WTC11 (cell line): ENCODE measurements around the gene TYSND1. TPM values are rescaled to one million over a fixed set of nuclear protein-coding genes. Genes with fewer than 3 reads are reported as not detected.

Experiments used
- ATAC-seq: fragments of 200-7000 bp; cut with Tn5 transposase; 2 replicates; pipeline ENCODE4 v1.10.0; 2021; ENCODE audit warnings: mild to moderate bottlenecking, moderate library complexity
- CTCF ChIA-PET: fragments of 300-600 bp; sonication (Branson Sonifier 250); formaldehyde crosslinking; loops from one replicate; lab custom pipeline; 2021; ENCODE audit warnings: antibody characterized with exemption; lab: Charles Lee
- POLR2A ChIA-PET: fragments of 350-600 bp; sonication (Branson Sonifier 250); formaldehyde crosslinking; loops from one replicate; lab custom pipeline; 2021; ENCODE audit warnings: antibody characterized with exemption; lab: Charles Lee
- DNase-seq: peaks from one replicate; pipeline ENCODE4 v3.0.0; 2021; ENCODE audit warnings: low spot score
- H3K27ac Mint-ChIP-seq: 2 replicates; pipeline ENCODE4 v1.8.0; 2021; ENCODE audit warnings: mixed read lengths
- H3K27me3 Mint-ChIP-seq: 2 replicates; pipeline ENCODE4 v1.8.0; 2021; ENCODE audit warnings: low read depth, mild to moderate bottlenecking, moderate library complexity, mixed read lengths
- H3K36me3 Mint-ChIP-seq: 2 replicates; pipeline ENCODE4 v1.8.0; 2021; ENCODE audit warnings: mixed read lengths
- H3K4me1 Mint-ChIP-seq: 2 replicates; pipeline ENCODE4 v1.8.0; 2022; ENCODE audit warnings: mixed read lengths
- H3K4me3 Mint-ChIP-seq: 2 replicates; pipeline ENCODE4 v1.8.0; 2021; ENCODE audit warnings: mild to moderate bottlenecking, moderate library complexity, mixed read lengths
- H3K9me3 Mint-ChIP-seq: 2 replicates; pipeline ENCODE4 v1.8.0; 2021; ENCODE audit warnings: mixed read lengths
- ATF1 ChIP-seq: sonication (generic); formaldehyde crosslinking; IDR thresholded peaks from 2 replicates; pipeline ENCODE4 v1.8.1; 2023; ENCODE audit warnings: mild to moderate bottlenecking, moderate library complexity, missing genetic modification reagents
- CREB1 ChIP-seq: sonication (generic); formaldehyde crosslinking; IDR thresholded peaks from 2 replicates; pipeline ENCODE4 v1.8.0; 2023; ENCODE audit warnings: mild to moderate bottlenecking, missing genetic modification reagents
- CREM ChIP-seq: sonication (generic); formaldehyde crosslinking; IDR thresholded peaks from 2 replicates; pipeline ENCODE4 v1.8.1; 2022; ENCODE audit warnings: mild to moderate bottlenecking, missing genetic modification reagents, moderate library complexity
- ESRRA ChIP-seq: sonication (generic); formaldehyde crosslinking; IDR thresholded peaks from 2 replicates; pipeline ENCODE4 v1.8.1; 2022; ENCODE audit warnings: mild to moderate bottlenecking, missing genetic modification reagents, borderline replicate concordance
- ETV6 ChIP-seq: sonication (generic); formaldehyde crosslinking; IDR thresholded peaks from 2 replicates; pipeline ENCODE4 v1.8.1; 2022; ENCODE audit warnings: mild to moderate bottlenecking, missing genetic modification reagents
- GRHL2 ChIP-seq: fragments of 250-450 bp; sonication (Bioruptor Pico); IDR thresholded peaks from 2 replicates; pipeline ENCODE4 v1.8.0; 2022; ENCODE audit warnings: mild to moderate bottlenecking, moderate library complexity; ENCODE audit not compliant: insufficient replicate concordance, severe bottlenecking
- NR2C2 ChIP-seq: sonication (generic); formaldehyde crosslinking; IDR thresholded peaks from 2 replicates; pipeline ENCODE4 v1.8.0; 2022; ENCODE audit warnings: mild to moderate bottlenecking, missing genetic modification reagents
- RELA ChIP-seq: sonication (generic); formaldehyde crosslinking; IDR thresholded peaks from 2 replicates; pipeline ENCODE4 v1.8.1; 2022; ENCODE audit warnings: missing genetic modification reagents, mild to moderate bottlenecking, borderline replicate concordance
- RORB ChIP-seq: fragments of 250-450 bp; sonication (Bioruptor Pico); IDR thresholded peaks from 2 replicates; pipeline ENCODE4 v1.9.0; 2021; ENCODE audit warnings: mild to moderate bottlenecking
- SMAD3 ChIP-seq: sonication (generic); formaldehyde crosslinking; IDR thresholded peaks from 2 replicates; pipeline ENCODE4 v1.8.0; 2022; ENCODE audit warnings: missing genetic modification reagents, mild to moderate bottlenecking, borderline replicate concordance
- SOX15 ChIP-seq: fragments of 250-450 bp; sonication (Bioruptor Pico); IDR thresholded peaks from 2 replicates; pipeline ENCODE4 v1.9.0; 2021; ENCODE audit warnings: mild to moderate bottlenecking
- ZNF263 ChIP-seq: sonication (generic); formaldehyde crosslinking; IDR thresholded peaks from 2 replicates; pipeline ENCODE4 v1.8.1; 2022; ENCODE audit warnings: low read depth, mild to moderate bottlenecking, moderate library complexity, missing genetic modification reagents
- ZNF671 ChIP-seq: fragments of 250-450 bp; sonication (Bioruptor Pico); IDR thresholded peaks from 2 replicates; pipeline ENCODE4 v1.8.0; 2021; ENCODE audit warnings: mild to moderate bottlenecking
- total RNA-seq: library from RNA; stranded (reverse); gene quantifications from 3 replicates; pipeline ENCODE4 v1.2.3, GENCODE V29; 2021
- TF ChIP-seq, protein P1 (sequence below): sonication (generic); formaldehyde crosslinking; IDR thresholded peaks from 2 replicates; pipeline ENCODE4 v1.8.1; 2022; ENCODE audit warnings: mild to moderate bottlenecking, missing genetic modification reagents, moderate library complexity, borderline replicate concordance
- TF ChIP-seq, protein P2 (sequence below): sonication (generic); formaldehyde crosslinking; IDR thresholded peaks from 2 replicates; pipeline ENCODE4 v1.8.1; 2022; ENCODE audit warnings: missing genetic modification reagents, borderline replicate concordance
- TF ChIP-seq, protein P3 (sequence below): fragments of 250-450 bp; sonication (Bioruptor Pico); conservative IDR thresholded peaks from 2 replicates; pipeline ENCODE4 v1.9.0; 2021; ENCODE audit warnings: mild to moderate bottlenecking
- TF ChIP-seq, protein P4 (sequence below): fragments of 250-450 bp; sonication (Bioruptor Pico); IDR thresholded peaks from 2 replicates; pipeline ENCODE4 v1.9.0; 2021; ENCODE audit warnings: mild to moderate bottlenecking, borderline replicate concordance
- TF ChIP-seq, protein P5 (sequence below): fragments of 250-450 bp; sonication (Bioruptor Pico); IDR thresholded peaks from 2 replicates; pipeline ENCODE4 v1.9.0; 2021; ENCODE audit warnings: mild to moderate bottlenecking

TYSND1 gene
- total RNA-seq, 1 experiment from 2014 or later, result 18.9 TPM

DNA sequence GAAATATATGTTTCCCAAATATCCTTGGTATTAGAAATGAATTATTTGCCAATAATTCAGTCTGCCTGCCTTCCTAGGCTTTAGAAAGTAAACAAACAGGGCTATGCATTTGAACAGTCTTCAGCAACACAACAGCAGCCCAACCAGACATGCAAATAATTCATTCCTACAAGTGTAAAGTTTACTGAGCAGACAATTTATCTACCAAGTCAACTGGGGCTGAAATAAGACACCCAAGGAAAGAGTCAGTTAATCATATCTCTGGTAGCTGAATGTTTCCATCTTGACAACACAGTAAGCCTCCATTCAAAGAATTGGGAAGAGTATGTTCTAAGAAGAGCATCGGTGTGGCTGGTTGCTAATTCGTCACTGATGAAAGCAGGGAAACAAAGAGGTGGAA is 52.2 kb downstream of the TYSND1 start:
- H3K9me3 Mint-ChIP-seq, result no peaks in the 10 kb centered on the region
- DNase-seq (no peak), ATAC-seq (no peak)
- no peak overlapping the region for H3K4me3 Mint-ChIP-seq
- ChIA-PET CTCF (interaction anchor here (0.6 to 2.6 kb wide), 6 partner anchors 10 to 179 kb away, joined by 3 to 12 read pairs (median 4); partner anchors contain the start of gene MACROH2A2), POLR2A (no interaction called here)
- H3K4me1 Mint-ChIP-seq, result no peaks in the 10 kb centered on the region
- H3K27me3 Mint-ChIP-seq, result no peaks in the 10 kb centered on the region
- no peak overlapping the region for H3K27ac Mint-ChIP-seq
- peaks cover 26% of the 10 kb centered on the region for H3K36me3 Mint-ChIP-seq
- TF ChIP-seq RORB, result no peak
- no peak for TF ChIP-seq ZNF263
- no peak for TF ChIP-seq ETV6 (CRISPR knock-in tag)
- no peak for TF ChIP-seq ESRRA
- TF ChIP-seq, protein P1, sequence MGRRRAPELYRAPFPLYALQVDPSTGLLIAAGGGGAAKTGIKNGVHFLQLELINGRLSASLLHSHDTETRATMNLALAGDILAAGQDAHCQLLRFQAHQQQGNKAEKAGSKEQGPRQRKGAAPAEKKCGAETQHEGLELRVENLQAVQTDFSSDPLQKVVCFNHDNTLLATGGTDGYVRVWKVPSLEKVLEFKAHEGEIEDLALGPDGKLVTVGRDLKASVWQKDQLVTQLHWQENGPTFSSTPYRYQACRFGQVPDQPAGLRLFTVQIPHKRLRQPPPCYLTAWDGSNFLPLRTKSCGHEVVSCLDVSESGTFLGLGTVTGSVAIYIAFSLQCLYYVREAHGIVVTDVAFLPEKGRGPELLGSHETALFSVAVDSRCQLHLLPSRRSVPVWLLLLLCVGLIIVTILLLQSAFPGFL (CRISPR knock-in tag), result no peak
- TF ChIP-seq SMAD3 (CRISPR knock-in tag), result no peak
- TF ChIP-seq ZNF671 (CRISPR knock-in tag), result no peak
- no peak for TF ChIP-seq SOX15 (CRISPR knock-in tag)
- TF ChIP-seq CREB1 (CRISPR knock-in tag), result no peak
- TF ChIP-seq, protein P2, sequence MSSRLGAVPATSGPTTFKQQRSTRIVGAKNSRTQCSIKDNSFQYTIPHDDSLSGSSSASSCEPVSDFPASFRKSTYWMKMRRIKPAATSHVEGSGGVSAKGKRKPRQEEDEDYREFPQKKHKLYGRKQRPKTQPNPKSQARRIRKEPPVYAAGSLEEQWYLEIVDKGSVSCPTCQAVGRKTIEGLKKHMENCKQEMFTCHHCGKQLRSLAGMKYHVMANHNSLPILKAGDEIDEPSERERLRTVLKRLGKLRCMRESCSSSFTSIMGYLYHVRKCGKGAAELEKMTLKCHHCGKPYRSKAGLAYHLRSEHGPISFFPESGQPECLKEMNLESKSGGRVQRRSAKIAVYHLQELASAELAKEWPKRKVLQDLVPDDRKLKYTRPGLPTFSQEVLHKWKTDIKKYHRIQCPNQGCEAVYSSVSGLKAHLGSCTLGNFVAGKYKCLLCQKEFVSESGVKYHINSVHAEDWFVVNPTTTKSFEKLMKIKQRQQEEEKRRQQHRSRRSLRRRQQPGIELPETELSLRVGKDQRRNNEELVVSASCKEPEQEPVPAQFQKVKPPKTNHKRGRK (CRISPR knock-in tag), result no peak
- no peak for TF ChIP-seq NR2C2 (CRISPR knock-in tag)
- no peak for TF ChIP-seq ATF1 (CRISPR knock-in tag)
- TF ChIP-seq, protein P3, sequence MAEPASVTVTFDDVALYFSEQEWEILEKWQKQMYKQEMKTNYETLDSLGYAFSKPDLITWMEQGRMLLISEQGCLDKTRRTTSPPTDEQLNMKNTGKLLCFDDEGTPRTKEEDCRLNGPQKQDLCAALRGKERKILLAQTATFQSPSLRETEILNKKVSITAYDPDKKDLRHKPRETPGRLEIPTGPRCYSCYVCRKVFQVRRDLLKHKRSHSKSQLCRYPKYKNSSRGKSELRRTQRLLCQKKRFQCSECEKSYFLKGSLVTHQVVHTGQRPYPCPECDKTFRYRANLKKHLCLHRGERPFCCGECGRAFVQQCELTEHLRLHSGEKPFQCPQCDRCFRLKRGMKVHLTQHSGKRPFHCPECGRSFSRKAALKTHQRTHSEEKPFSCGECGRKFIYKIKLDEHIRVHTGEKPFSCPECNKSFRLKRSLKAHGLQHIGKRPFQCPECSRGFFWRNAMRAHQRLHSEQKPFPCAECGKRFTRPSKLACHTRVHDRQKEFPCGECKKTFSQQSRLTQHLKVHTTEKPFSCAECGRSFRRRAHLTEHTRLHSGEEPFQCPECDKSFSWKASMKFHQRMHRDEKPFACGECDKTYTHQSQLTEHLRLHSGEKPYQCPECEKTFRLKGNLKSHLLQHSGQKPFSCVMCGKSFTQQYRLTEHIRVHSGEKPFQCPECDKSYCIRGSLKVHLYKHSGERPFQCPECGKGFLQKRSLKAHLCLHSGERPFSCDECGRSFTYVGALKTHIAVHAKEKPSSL, result no peak
- no peak for TF ChIP-seq GRHL2 (CRISPR knock-in tag)
- TF ChIP-seq, protein P4, sequence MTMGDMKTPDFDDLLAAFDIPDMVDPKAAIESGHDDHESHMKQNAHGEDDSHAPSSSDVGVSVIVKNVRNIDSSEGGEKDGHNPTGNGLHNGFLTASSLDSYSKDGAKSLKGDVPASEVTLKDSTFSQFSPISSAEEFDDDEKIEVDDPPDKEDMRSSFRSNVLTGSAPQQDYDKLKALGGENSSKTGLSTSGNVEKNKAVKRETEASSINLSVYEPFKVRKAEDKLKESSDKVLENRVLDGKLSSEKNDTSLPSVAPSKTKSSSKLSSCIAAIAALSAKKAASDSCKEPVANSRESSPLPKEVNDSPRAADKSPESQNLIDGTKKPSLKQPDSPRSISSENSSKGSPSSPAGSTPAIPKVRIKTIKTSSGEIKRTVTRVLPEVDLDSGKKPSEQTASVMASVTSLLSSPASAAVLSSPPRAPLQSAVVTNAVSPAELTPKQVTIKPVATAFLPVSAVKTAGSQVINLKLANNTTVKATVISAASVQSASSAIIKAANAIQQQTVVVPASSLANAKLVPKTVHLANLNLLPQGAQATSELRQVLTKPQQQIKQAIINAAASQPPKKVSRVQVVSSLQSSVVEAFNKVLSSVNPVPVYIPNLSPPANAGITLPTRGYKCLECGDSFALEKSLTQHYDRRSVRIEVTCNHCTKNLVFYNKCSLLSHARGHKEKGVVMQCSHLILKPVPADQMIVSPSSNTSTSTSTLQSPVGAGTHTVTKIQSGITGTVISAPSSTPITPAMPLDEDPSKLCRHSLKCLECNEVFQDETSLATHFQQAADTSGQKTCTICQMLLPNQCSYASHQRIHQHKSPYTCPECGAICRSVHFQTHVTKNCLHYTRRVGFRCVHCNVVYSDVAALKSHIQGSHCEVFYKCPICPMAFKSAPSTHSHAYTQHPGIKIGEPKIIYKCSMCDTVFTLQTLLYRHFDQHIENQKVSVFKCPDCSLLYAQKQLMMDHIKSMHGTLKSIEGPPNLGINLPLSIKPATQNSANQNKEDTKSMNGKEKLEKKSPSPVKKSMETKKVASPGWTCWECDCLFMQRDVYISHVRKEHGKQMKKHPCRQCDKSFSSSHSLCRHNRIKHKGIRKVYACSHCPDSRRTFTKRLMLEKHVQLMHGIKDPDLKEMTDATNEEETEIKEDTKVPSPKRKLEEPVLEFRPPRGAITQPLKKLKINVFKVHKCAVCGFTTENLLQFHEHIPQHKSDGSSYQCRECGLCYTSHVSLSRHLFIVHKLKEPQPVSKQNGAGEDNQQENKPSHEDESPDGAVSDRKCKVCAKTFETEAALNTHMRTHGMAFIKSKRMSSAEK, result no peak
- TF ChIP-seq CREM (CRISPR knock-in tag), result no peak
- TF ChIP-seq RELA (CRISPR knock-in tag), result no peak
- TF ChIP-seq, protein P5, sequence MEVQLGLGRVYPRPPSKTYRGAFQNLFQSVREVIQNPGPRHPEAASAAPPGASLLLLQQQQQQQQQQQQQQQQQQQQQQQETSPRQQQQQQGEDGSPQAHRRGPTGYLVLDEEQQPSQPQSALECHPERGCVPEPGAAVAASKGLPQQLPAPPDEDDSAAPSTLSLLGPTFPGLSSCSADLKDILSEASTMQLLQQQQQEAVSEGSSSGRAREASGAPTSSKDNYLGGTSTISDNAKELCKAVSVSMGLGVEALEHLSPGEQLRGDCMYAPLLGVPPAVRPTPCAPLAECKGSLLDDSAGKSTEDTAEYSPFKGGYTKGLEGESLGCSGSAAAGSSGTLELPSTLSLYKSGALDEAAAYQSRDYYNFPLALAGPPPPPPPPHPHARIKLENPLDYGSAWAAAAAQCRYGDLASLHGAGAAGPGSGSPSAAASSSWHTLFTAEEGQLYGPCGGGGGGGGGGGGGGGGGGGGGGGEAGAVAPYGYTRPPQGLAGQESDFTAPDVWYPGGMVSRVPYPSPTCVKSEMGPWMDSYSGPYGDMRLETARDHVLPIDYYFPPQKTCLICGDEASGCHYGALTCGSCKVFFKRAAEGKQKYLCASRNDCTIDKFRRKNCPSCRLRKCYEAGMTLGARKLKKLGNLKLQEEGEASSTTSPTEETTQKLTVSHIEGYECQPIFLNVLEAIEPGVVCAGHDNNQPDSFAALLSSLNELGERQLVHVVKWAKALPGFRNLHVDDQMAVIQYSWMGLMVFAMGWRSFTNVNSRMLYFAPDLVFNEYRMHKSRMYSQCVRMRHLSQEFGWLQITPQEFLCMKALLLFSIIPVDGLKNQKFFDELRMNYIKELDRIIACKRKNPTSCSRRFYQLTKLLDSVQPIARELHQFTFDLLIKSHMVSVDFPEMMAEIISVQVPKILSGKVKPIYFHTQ, result no peak
